ENCODE data around the gene THSD4.

THSD4 gene

DNA sequence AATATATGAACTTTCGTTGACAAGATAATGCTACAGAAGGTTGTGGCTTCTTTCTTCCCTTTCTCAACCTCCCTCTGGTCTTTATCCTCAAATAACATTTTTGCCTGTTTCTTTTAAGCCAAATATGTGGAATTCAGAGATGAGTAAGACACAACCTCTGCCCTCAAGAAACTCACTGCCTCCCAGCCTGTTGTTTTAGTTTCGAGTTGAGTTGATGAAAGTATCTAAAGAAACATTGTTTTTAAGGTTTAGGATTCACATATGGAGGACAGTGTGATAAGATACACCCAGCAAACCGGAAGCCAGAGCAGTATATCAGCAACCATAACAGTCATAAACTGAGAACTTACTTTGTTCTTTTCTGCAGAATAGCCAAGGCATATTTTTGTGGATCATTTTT, 218.6 kb downstream of the THSD4 start:
- DNase-seq = no peak

DNA sequence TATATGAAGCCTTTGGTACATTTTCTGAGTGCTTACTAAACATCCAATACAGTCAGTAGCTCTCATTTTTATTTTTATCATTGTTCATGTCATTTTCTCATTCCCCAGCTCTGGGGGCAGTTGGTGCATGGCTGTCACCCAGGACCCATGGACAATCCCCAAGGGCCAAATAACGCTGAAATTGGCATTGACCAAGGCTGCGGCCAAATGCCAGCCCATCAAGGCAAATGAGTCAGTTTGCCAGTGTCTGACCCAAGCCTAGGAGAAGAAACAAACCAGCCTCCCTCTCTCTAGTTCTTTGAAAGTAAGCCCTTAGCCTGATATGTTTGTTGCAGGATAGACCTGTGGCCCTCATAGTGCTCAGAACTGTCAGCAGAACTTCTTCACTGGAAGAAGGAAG, 219.2 kb downstream of the THSD4 start:
- DNase-seq = no peak

DNA sequence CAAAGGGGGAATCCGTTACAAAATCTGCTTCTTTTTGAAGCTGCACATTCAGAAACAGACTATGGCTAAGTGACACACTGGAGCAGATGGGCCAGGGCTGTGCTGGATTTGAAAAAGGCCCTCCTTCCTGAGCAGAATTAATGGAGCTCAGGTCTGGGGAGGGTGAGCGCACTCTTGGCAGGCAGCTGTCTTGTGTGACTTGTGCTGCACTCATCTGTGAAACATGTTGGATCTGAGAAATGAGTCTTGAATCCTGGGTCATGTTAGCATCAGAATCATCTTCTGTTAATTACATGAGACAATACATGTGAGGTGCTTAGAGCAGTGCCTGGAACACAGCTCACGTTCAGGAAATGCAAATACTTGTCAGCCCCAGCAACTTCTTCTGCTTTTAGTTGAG, 219.6 kb downstream of the THSD4 start:
- no peak for DNase-seq

DNA sequence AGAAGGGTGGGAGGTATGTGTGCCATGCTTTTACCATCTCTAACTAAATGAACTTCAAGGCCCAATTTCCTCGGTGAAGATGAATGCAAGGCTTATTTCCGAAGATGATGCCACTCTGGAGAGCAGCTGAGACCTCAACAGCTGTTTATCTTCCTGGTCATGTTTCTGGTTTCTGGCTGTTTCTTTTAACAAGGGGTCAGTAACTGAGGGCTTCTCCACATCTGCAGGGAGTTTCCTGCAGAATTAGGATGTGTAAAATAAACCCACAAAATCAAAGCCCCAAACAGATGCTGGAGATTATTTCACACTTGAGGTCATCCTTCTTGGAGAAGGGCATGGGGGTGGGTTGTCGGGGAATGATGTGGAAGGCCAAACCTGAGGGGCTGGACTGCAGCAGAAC, 220.3 kb downstream of the THSD4 start:
- DNase-seq = no peak

DNA sequence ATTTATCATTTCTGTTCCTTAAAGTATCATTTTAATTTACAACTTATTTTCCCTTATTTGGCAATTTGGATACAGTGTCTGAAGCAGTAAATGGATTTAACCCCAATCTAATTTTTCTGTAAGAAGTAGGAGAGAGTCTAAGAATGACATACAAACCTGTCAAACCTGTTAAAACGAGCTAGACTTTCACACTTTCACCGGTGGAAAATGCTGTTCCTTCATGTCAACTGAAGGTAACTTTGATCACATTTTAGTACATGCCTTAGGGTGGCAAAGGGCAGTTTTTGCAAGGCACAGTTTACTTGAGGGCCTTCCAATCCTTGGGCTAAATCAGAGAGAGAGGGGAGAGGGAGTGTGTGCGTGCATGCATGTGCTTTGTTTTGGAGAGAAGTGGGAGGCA, 221.4 kb downstream of the THSD4 start:
- DNase-seq = no peak

DNA sequence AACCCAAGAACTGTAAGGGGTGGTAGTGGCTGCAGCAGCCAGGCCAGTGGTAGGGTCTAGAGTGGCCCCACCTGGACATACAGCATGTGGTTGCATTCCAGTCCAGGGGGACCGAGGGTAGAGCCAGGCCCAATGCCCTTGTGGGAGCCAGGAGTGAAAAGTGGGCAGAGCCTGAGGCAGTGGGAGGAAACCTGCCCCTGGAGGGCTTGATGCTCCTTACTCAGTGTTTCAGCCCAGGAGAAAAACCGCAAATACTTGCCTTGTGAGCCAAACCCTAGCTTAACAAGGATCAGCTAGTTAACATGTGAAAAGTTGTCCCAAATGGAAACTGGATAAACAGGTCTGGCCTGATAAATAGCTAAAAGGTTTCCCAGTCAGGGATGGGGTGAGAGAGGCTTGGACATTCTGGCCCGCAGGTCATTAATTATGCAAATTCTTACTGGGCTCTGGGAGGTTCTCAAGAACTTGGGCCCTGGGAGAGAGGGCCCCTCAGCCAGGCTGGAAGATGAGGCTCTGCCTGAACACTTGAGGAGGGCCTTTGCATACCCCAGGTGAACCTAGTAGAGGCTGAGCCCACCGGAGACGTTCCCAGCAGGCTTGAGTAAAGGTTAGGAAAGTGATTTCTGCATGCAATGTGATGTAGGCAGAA, 222.1 kb downstream of the THSD4 start:
- no peak for DNase-seq

DNA sequence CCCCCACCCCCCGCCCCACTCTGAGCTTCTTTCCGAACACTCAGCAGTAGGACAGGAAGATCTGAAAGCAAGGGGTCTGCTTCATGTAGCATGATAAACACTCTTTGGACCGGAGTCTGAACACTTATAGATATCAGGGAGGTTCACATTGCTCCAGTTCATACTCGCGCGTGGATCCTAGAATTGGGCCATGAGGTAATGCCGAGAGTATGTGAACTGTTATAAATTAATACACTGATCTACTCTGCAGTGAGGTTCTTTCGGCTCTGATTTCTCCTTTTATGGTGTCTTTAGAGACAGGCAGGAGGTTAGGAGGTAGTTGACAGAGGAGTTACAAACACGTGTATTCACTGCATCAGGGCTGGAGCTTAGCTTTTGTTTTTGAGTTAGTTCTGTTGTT, 223.0 kb downstream of the THSD4 start:
- no peak for DNase-seq

DNA sequence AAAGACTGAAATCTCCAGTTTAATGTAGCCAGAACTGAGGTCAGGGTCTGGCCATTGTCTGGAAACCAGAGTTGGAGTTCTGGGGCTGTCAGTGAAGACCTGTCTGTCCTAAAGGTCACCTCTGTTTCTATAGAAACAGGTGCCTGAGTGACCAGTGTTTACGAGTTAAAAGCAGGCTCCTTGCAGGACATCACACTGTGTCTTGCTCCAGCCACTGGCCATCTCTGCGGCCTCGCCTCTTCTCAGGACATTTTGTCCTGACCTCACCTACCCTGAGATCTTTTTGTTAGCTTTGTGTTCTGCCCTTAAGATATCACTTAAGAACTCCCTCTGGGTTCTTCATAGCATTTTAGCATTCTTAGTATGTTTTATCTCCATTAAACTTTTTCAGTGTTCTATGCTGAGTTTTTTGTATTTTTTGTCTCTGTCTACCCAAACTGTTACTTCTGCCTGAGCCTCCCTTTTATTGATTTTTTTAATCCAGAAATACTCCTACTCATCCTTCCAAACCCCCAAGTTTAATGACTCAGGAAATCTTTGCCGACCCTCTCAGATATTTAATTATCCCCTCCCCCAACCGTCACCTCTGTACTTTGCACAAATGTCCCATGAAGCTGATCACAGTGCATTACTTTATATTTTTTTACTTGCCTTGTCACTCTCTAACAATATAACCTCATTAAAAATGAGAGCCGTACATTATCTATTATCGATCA, 223.7 kb downstream of the THSD4 start:
- DNase-seq = no peak

DNA sequence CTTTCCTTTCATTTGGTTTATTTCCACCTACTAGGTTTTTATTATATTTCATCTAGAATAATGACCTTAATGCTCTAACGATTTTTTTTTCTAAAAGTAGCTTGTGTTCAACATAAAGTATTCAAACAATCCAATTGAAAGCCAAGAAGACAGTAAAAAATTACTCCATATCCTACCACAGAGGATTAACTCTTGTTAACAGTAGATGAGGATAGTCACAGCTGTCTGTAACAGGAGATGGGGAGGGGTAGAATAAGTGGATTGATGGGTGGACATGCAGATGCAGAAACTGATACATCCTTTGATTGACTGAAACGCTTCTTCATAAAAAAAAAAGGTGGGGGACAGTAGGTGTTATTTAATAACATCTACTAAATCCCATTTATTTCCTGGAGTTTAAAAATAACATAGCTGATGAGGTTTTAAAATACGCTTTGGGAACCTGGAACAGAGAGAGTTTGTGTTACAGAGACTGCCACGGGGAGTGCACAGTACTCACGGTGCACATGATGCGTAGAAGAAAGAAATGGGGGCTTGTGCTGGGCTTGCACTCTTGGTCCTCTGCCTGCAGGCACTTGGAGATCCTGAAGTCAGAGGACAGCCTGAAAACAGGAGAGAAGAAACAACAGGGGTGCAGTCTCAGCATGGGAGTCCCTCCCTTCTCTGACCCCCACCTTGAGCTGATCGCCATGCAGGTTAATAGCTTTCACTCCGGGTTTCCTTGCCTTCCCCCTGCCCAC, 226.7 kb downstream of the THSD4 start:
- no peak for DNase-seq

DNA sequence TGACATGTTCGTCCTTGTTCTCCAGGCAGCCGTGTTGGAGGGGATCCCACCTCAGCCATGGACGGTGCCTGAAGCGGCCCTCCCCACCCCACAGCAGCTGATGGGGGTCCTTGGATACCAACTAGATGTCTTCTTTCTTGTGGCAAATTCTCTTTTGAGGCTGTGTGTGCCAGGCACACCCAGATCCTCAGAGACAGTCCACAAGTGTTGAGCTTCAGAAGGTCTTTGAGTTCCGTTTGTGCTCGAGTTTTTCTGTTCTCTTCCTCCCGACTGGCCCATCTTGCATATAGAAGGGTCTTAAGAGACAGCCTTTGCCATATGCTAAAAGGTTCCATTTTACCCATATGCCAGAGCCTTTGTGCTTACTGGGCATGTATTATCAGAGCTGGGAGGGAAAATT, 227.4 kb downstream of the THSD4 start:
- no peak for DNase-seq

DNA sequence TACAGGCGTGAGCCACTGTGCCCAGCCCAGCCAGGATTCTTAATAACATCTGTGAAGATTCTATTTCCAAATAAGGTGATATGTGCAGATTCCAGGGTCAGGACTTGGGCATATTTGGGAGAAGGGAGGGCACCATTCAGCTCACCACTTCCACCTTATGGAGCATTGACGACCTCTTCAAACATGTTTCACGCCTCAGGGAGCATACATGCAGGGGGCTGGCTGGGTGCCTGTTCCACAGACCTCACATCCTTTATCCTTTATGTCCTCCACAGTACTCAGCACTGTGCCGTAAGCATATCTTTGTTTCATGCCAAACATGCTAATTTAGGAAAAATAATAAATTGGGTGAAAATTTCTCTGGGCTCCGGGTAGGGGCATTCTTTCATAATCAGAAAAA, 229.0 kb downstream of the THSD4 start:
- no peak for DNase-seq

DNA sequence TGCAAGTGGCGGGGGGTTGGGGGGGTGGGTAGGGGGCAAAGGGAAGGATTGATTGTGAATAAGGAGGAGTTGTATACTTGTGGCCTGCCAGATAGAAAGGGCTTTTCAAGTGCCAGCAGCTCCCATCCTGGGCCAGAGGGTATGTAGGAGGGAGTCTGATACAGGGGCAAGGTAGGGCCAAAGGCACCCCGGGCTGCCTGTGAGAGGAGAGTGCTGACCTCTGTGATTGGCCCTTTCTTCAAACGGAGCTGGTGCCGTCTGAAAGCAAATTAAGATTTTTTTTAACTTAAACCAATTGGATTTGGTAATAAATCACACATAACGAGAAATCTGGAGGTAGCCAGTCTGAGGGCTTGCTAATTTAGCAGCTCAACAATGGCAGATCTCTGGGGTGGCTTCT, 229.9 kb downstream of the THSD4 start:
- DNase-seq = no peak

DNA sequence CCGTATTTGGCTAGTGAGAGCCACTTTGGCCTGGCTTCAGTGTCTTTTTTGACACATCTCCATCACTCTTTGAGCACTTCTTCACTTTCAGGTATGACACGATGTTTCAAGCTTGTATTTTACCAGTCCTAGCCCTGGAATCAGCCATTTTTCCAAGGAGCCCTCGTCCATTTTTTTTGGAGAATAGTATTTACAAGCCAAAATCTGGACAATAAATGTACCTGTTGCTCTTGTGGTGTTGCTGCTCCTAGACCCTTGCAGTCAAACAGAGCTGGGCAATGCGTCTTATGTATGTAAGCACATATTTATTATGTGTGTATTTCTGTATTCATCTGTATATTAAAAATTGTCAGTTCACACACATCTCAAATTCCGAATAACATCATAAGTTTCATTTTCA, 231.2 kb downstream of the THSD4 start:
- no peak for DNase-seq

DNA sequence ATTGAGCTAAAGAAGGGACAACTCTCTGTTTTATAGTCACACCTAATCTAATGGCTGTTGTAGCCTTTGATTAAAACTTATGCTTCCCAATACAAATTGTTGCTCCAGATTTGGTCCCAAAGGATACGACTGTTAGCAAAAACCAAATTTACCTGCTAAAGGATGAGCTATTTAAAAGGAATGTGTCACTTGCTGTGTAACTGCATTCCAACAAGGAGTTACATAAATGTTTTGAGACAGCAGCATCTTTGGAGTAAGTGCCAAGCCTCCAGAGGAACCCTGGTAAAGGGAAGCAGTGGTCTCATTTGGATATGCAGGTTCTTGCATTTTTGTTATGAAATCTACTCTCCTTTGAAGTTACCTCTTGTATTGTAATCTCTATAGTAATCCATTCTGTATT, 233.3 kb downstream of the THSD4 start:
- no peak for DNase-seq

DNA sequence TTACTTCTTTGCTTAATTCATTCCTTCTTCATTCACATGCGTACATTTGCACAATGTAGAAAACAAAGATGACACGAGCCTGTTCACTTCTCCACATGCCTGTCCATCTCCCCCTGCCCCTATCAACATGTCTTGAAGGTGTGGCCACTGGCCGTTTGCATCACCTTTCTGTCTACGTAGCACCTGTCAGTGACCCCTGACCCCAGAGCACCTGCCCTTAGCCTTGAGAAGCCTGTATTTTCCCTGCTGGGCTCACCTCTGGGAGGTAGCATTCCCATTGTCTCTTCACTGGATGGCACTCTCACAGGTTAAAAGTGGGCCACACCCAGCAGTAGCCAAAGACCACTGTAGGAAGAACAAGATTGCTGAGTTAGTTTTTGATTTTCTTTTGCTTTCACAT, 234.1 kb downstream of the THSD4 start:
- DNase-seq = no peak

DNA sequence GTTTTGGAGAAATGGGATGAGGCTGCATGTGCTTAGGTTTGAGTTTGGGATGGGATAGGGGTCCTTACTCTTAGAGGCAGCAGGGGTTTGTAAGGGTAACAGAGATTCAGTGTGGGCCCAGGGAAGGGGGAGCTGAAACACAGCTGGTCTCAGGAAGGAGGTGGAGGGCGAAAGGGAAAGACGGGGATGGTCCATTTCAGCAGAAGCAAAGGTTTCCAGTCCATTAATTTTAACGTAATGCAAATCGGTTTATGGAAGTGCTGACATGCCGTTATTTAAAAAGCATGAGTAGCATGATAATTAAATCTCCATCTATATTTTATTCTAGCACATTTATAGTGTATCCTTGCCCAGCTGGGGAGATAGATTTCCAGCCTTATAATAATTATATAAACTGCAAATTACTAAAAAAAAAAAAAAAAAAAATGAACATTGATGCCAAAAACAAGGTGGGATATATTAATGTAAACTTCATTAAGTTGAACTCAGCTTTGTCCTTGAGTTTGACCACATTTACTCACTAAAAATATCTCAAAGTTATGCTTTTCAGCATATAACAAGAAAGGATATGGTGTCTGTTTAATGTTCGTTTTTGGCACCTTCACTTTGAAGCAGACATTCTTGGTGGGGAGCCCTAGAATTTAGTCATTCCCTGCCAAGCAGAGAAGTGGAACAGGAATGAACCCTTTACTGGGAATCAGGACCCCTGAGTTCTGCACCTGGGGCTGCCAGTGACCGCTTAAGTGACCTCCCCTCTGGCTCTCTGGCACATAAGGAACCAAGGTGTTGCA, 234.7 kb downstream of the THSD4 start:
- DNase-seq = no peak

DNA sequence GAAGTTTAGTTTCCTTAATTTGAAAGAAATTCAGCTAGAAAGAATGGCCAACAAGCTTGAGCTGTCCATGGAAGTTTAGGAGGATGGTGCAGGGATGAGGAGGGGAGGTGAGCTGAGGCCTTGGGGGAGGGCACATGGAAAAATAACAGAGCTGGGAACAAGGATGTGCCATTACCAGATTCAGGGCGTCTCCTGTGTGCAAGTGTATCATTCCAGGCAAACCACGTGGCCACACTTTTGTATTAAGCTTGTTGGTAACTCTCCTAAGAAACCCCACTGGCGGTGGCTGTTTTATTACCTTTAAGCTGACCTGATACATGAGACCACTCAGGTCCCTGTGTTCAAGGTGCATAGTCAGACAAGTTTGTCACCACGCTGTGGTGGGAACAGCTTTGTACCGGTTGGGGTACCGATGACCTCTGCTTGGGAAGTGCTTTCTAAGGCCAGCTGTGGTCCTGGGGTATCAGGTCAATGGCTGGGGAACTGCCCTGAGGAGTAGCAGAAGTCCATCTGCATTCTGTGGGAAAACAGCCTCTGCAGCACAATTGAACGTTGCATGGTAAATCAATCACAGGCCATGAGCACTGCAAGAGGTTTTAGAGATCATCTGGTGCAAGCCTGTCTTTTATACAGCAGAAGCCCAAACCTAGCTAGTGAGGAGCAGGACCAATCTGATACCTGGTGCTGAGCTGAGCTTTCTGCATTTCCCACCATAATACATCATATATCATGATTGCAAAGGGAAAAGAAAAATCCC, 235.5 kb downstream of the THSD4 start:
- DNase-seq = no peak

DNA sequence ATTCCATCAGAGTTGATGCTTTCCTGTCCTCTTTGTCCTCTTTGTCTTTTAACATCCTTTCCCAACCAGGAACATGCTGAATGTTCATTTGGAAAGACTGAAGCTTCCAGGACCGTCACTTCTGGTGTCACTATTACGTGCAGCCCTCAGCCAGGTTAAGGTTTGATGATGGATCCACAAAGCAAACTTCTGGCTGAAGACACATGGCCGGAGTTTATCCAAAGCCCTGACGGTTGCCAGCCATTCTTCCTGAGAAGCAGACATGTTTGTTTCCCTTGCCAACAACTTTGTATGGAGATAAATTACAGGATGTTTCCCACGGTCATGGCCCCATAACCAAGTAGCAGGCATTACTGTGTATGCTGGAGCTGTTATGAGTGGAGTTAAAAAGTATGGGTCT, 236.9 kb downstream of the THSD4 start:
- no peak for DNase-seq

DNA sequence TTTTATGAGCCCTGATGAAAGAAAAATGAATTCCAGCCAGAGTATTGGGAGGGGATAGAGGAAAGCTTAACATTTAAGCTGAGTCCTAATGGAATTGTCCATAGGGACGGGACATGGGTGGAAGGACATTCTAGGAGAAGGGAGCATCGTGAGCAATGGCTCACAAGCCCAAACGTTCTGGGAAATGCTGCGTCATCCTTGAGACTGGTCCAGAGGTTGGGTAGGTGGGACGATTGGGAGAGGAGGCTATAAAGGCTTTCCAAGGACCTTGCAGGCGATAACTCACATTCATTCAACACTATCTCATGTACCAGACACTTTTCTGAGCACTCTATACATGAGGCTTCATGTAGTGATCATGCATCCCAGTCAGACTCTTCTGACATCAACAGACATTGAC, 237.5 kb downstream of the THSD4 start:
- no peak for DNase-seq

DNA sequence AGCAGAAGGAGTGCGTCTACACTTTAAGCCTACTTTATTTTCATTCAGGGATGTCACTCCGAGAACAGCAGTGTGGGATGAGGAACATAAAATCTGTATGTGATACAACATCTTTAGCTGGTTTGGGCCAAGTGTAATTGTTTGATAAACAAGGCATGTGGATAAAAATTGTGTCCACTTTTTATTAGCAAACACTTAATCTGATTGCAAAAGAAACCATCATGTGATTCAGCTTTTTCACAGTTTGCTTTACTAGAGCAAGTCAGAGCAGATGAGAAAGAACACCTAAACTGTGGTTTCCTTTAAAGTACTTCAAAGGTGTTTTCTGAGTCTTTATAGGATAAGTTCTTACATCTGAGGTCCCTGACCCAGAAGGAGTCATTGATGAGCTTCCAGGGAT, 237.9 kb downstream of the THSD4 start:
- no peak for DNase-seq

DNA sequence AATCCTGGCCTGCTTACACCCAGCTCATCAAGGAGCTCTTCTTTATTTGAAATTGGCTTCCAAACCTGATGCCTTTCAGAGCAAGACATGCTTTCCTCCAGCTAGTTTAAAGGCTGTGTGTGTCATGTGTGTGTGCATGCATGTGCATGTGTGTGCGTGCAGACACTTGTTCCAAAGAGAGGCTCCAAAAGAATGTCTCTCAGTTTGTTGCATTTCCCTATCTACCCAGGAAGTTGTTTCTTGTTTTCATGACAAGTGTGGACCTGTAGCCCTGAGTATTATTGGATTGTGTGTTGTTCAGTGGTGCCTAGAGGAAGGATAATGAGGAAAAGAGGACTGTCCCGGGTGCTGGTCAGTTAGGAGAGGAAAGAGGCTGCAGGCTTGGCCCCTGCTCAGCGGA, 240.0 kb downstream of the THSD4 start:
- DNase-seq = no peak

DNA sequence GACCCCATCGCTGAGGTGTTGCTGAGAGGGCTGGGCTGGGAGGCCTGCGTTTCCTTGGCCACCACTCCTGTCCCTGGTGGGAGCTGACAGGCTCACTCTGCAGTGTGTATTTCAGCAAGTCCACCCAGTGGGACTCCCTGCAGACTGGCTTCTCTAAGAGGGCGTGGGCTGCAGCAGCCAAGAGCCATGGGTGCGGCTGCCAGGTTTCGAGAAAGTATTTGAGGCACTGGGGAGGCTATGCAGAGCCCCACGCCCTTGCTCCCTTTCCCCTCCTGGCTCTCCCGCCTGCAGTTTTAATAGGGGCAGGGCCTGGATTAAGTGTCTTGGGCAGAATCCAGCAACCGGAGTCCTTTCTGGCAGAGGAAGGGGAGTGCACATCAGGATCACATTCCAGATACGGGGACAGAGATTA, 242.1 kb downstream of the THSD4 start:
- no peak for DNase-seq

DNA sequence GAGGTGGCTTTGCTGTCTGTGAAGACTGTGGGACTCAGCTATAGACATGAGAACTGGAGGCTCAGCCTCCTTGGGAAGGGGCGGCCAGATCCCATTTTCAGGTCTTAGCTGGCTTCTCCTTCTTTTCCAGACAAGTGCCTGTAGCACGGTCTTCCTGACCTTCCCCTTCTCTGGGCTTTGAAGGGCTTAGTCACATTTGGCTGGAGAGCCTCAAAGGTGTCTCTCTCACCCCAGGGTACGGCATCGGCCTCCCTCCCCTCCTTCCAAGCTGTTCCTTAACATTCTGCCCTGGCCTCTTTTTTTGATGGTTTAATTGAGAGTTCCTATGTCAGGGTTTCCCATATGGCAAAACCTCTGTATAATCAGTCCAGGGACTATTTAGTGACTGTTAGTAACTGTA, 242.7 kb downstream of the THSD4 start:
- no peak for DNase-seq
